Right hindlimb (tissue), 1 donor: ENCODE measurements around the gene SUN2.

Experiments
- DNase-seq: peaks from one replicate; pipeline ENCODE4 v3.0.0-alpha.2; 2018

SUN2 gene

GRCh38 chr22:38777087-38777671 lies 21.4 kb upstream of the SUN2 start:
- DNase-seq: no peak

DNA sequence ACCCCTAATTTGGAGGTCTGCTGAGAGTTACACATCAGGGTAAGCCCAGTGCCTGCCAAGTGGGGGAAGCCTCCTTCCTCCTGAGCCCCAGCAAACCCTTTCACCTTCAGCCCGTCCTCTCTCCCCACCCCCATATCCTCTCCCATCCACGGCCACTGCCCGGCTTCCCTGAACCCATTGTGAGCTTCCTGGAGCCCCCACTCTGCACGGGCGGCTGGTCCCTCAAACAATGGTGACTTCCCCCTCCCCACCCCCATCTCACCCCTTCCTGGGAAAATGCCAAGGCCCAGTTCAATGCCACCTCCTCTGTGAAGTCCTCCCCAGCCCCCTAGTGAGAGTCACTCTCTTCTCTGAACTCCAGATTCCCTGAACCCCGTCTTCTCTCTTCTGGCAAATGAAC lies 20.3 kb upstream of the SUN2 start:
- no peak for DNase-seq

- DNase-seq: no peak
Measured at GRCh38 chr22:38775656-38776055, 19.9 kb upstream of the SUN2 start.

GRCh38 chr22:38774496-38775166 lies 18.8 kb upstream of the SUN2 start:
- no peak for DNase-seq

DNA sequence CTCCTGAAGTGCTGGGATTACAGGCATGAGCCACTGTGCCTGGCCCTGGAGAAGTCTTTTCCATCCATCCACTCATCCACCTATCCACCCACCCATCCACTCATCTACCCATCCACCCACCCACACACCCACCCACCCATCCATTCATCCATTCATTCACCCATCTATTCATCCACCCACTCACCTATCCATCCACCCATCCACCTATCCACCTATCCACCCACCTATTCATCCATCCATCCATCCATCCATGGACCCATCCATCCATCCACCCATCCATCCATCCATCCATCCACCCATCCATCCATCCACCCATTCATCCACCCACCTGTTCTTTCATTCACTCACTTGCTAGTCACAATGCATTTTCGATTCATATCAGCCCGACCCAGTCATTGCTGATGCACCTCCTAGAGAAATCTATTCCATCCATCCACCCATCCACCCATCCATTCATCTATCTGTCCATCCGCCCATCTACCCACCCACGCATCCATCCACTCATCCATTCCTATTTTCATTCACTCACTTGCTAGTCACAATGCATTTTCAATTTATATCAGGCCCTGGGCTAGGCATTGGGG lies 17.7 kb upstream of the SUN2 start:
- no peak for DNase-seq

DNA sequence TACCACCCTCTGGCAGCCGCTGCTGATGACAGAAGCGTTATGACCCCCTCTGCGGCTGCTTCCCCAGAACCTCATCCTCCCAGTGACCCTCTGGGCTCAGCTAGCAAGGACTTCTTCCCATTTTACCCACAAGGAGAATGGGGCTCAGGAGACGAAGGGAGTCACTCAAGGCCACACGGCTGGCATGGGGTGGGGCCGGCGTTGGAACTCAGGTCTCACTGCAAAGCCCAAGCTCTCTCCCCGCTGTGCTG lies 16.8 kb upstream of the SUN2 start:
- DNase-seq: no peak

GRCh38 chr22:38770257-38770949 lies 14.6 kb upstream of the SUN2 start:
- DNase-seq: no peak

- no peak for DNase-seq
Measured at GRCh38 chr22:38768036-38768435, 12.2 kb upstream of the SUN2 start.

- DNase-seq: no peak
Measured at GRCh38 chr22:38767313-38767712, 11.5 kb upstream of the SUN2 start.

GRCh38 chr22:38766076-38766777 lies 10.4 kb upstream of the SUN2 start:
- peak; percentile 62 for DNase-seq

DNA sequence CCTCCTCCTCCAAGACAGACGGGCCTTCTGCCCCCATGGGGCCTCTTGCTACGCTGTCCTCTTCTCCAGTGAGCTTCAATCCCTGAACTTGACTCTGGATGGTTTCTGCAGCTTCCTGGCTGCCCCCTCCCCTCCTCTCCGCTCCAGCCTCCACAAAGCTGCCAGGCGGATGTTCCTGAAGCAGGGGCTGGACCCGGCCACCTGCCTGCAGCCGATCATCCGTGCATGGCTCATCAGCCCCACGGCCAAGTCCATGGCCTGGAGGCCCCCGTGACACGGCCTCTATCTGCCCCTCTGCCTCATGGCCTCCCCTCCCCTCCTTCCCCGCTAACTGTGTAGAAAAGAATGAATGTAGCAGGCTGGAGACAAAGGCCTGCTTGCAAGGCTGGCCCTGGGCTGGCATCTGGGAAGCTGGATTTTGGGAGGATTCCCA lies 6.8 kb upstream of the SUN2 start:
- DNase-seq: no peak

DNA sequence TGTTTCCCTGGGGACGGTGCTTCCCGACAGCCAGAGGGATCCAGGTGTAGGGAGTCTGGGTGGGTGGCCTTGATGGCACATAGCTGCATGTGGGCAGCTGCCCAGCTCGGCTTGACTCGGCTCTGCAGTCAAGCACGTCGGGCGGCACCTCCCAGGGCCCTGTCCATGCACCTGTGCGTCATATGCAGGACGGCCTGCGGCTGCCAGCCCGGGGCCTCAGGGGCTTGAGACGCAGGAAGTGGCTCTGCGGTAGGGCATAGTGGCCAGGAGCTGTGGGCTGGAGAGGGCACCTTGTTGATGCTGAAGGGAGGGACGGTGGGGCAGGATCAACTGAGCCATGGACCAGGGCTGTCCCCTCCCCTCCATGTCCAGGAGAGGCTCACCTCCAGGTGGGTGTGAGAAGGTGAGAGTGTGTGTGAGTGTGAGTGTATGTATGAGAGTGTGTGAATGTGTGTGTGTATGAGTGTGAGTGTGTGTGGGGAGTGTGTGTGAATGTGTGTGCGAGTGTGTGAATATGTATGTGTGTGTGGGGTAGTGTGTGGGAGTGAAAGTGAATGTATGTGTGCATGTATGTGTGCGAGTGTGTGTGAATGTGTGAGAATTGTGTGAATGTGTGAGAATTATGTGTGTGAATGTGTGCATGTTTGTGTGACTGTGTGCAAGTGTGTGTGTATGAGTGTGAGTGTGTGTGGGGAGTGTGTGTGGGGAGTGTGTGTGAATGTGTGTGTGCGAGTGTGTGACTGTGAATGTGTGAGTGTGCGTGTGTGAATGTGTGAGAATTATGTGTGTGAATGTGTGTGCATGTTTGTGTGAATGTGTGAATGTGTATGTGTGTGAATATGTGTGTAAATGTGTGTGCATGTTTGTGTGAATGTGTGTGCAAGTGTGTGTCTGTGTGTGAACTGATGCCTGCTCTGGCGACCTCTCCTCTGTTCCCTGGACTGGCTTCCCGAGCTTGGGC lies 5.7 kb upstream of the SUN2 start:
- DNase-seq: no peak

DNA sequence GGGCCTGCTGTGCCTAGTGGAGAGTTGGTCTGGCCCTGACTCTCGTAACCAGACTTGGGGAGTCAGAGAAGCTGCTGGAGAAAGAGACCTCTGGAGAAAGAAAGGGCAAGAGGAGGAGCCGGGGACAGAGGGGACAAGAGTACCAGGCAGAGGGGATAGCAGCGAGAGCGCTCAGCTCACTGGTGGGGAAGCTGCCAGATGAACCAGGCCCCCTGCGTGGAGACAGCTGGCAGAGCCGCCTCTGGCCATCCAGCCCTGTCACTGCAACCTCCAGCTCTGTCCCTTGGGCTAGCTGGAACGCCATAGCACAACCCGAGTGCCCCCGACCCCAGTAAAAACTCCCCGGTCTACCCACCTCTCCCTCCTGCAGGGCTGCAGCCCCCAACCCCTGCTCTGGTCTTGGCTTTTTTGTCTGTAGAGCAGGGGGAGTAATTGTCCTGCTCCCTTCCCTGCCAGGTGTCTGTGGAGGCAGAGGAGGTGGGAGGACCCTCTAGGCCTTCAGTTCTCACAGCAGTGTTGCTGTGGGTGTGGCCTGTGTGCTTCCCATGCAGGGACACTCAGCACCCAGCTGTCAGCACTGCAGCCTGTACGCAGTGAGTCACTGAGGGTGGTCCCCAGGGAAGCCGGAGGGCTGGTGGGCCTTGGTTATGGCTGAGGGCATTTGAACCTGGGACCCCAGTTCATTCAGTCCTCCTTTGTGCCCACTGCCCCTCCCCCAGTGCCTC lies 4.8 kb upstream of the SUN2 start:
- DNase-seq: no peak

DNA sequence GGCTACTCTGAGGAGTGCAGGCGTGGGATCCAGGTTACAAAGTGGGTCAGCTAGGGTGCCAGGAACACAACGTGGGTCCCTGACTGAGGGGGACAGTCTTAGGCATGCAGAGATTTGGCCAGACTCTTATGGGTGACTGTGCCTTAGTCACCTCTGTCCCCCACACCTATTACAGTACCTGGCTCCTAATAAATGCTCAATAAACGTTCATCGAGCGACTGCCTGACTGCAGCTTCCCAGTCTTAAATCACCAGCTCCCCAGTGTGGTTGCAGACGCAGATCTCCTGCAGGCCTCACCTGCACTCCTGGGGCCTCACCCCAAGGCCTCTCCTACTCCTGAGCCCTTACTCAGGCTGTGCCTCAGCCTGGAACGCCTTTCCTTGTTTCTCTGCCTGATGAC lies 3.2 kb upstream of the SUN2 start:
- no peak for DNase-seq

DNA sequence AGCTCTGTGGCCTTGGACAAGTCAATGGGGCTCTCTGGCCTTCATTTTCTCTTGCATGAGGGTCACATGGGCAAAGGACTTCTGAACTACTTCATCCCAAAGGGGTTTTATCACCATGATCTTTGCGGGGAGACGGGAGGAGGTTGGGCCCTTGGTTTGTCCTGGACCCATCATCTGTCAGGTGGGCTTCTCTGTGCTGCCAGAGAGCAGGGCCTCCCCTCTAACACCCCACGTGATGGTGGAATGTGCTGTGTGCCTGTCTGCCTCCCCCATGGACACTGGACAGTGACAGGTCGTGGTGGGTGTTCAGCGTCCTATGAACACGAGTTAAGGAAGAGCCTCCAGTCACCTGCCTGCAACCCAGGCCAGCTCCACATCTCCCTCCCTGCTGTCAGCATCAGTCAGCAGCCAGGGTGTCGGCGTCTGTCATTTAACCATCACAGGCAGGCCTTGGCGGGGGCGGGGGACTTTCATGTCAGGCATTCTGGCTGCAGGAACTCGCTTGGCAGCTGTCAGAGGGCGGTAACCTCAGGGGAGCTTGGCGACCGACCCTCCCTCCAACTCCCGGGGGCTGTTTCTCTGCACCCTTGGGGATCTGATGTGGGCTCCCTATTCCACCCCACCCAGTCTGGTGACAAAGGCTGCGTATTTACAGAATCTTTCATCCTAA lies 2.6 kb upstream of the SUN2 start:
- no peak for DNase-seq

- no peak for DNase-seq
Measured at GRCh38 chr22:38757464-38757757, 1.6 kb upstream of the SUN2 start.

- no peak for DNase-seq
Measured at GRCh38 chr22:38756711-38757463, 1.1 kb upstream of the SUN2 start.

DNA sequence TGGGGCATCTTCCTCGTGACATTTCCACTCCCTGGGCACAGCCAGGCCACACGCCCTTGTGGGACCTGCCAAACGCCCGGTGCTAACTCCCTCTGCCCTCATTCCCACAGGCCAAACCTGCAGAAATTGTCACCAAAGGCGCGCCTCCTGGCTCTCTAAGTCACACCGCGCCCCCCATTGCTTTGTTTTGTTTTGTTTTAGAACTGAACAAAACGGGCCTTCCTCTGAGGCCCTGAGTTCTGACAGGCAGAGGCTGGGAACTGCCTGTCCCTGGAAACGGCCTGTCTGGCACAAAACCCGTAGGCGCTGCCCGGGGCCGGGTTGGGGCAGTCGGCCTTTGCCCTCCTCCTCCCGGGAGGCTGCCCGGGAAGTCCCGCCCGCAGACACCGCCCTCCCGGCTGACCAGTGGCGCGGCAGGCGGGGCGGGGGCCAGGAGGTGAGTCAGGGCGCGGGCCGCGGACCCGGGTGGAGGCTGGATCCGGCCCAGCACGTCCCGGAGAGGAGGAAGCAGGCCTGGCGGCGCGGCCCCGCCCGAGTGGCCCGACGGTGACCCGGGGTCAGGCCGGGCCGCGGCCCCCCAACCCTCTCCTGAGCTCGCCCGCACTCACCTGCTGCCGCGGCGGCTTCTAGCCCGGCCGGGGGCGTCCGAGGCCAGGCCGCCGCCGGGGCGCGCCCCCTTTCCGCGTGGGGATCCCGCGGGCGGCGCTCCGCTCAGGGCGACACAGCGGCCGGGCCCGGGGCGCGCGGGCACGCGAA lies 465 bp downstream of the SUN2 start:
- DNase-seq: peak; percentile 73

DNA sequence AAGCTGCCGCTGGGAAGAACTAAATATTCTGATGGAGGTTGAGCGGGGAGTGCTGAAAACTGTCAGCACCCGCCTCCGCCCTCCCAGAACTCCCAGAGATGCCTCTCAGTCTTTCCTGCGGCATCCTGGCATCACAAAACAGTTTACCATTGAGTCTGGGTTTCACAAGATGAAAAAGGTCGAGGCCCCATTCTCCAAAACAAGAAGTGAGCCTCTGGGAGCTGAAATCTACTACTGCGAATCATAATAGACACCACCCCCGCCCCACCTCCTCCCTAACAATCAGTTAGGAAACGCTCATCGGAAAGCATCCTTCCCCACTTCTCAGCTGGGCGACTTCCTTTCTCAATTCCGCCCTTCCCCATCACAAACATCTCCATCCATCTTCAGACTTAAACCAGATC lies 1.0 kb downstream of the SUN2 start:
- no peak for DNase-seq
